ENCODE data around the gene VWC2L. TPM values are rescaled to one million over a fixed set of nuclear protein-coding genes. Genes with fewer than 3 reads are reported as not detected.

Gene VWC2L
- total and polyA plus RNA-seq, 9 donors = 0.11 TPM; not detected in 8

DNA sequence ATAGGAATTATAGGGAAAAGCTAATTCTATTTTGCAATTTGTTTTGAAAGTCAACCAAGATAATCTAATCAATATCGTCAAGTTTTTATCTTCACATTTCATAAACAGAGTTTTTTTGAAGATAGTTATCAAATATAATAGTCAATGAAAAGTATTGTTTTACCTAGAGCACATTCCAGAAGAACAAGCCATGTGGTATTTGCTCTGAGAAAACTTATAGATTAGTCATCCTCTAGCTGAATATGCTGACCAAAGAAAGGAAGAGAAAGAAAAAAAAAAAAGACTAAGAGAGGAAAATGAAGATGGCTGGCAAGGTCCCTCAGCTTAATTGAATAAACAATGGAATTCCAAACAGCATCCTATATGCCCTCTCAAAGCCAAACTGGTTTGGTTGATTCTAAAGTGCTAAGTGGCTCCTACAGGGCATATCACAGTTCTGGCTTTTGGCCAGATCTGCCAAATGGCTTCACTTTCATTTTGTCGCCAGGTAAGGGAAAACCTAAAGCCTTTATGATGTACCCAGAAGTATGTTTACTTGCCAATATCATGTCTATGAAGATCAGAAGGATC is 132.6 kb downstream of the VWC2L start:
- intact Hi-C loops (cut with DNase I) = no loop called here
- no peak for TF ChIP-seq POLR2A (IDR thresholded peaks at IDR 0.05)
- no peak for TF ChIP-seq EP300 (IDR thresholded peaks at IDR 0.05)
- no peak for TF ChIP-seq CTCF (IDR thresholded peaks at IDR 0.05)
- Histone ChIP-seq H3K36me3 (no peaks in the 10 kb centered on the region), H3K4me1 (ENCODE audit: insufficient read depth) (no peaks in the 10 kb centered on the region), H3K4me3 (no peak overlapping the region), H3K9me3 (no peaks in the 10 kb centered on the region), H3K27ac (no peak overlapping the region), H3K27me3 (no peaks in the 10 kb centered on the region)
- WGBS, 3 donors = 69 to 79% (median 74%) methylated on average over 2 of the region's 2 CpGs
- DNase-seq = no peak

- intact Hi-C loops (cut with DNase I) = no loop called here
- no peaks in the 10 kb centered on the region for H3K36me3 ChIP-seq
- WGBS, 3 donors = 5 to 19% (median 9%) methylated on average over 1 of the region's 1 CpG
Measured at GRCh38 chr2:214545898-214546542, 135.2 kb downstream of the VWC2L start.

GRCh38 chr2:214547931-214548330 is 137.1 kb downstream of the VWC2L start:
- H3K4me3 ChIP-seq = no peak overlapping the region
- TF ChIP-seq CTCF (IDR thresholded peaks at IDR 0.05) (no peak), POLR2A (IDR thresholded peaks at IDR 0.05) (no peak), EP300 (IDR thresholded peaks at IDR 0.05) (no peak)
- H3K4me1 ChIP-seq (ENCODE audit: insufficient read depth) = no peaks in the 10 kb centered on the region
- no peak for DNase-seq
- H3K27ac ChIP-seq = no peak overlapping the region
- H3K27me3 ChIP-seq = no peaks in the 10 kb centered on the region
- WGBS, 3 donors = 51 to 67% (median 52%) methylated on average over 3 of the region's 3 CpGs
- H3K36me3 ChIP-seq = no peaks in the 10 kb centered on the region
- H3K9me3 ChIP-seq = no peaks in the 10 kb centered on the region
- intact Hi-C loops (cut with DNase I) = no loop called here

More at GRCh38 chr2:214545898-214546542, 135.2 kb downstream of the VWC2L start:
- no peak for DNase-seq
- Histone ChIP-seq H3K27ac (no peak overlapping the region), H3K4me1 (ENCODE audit: insufficient read depth) (no peaks in the 10 kb centered on the region), H3K9me3 (no peaks in the 10 kb centered on the region), H3K27me3 (no peaks in the 10 kb centered on the region), H3K4me3 (no peak overlapping the region)
- TF ChIP-seq CTCF (IDR thresholded peaks at IDR 0.05) (no peak), EP300 (IDR thresholded peaks at IDR 0.05) (no peak), POLR2A (IDR thresholded peaks at IDR 0.05) (no peak)

GRCh38 chr2:214549946-214550345 is 139.1 kb downstream of the VWC2L start:
- TF ChIP-seq CTCF (IDR thresholded peaks at IDR 0.05) (no peak), EP300 (IDR thresholded peaks at IDR 0.05) (no peak), POLR2A (IDR thresholded peaks at IDR 0.05) (no peak)
- Histone ChIP-seq H3K4me3 (no peak overlapping the region), H3K36me3 (no peaks in the 10 kb centered on the region), H3K4me1 (ENCODE audit: insufficient read depth) (no peaks in the 10 kb centered on the region), H3K27me3 (no peaks in the 10 kb centered on the region), H3K27ac (no peak overlapping the region), H3K9me3 (no peaks in the 10 kb centered on the region)
- intact Hi-C loops (cut with DNase I) = no loop called here
- DNase-seq = no peak
- WGBS, 3 donors = 65 to 72% (median 68%) methylated on average over 2 of the region's 2 CpGs

All from ovary (tissue), 9 donors.